K562 (cell line): ENCODE results near the gene SCLY. TPM values are rescaled to one million over a fixed set of nuclear protein-coding genes. Genes with fewer than 3 reads are reported as not detected.

Experiments
- ATAC-seq: fragments of 200-7000 bp; cut with Tn5 transposase; 3 replicates; pipeline ENCODE4 v1.9.1; 2020; ENCODE audit warnings: moderate library complexity
- BruUV-seq: library from RNA; stranded (reverse); fragments of 400-500 nt; replicated peaks from 2 replicates; lab custom pipeline; 2021; lab: Mats Ljungman, UMichigan
- CTCF ChIA-PET: fragments of 300-600 bp; formaldehyde crosslinking; extraction: SDS; loops from one replicate; lab custom pipeline; 2021; ENCODE audit warnings: low intra/inter-chr PET ratio; lab: Yijun Ruan, JAX
- POLR2A ChIA-PET: fragments of 300-600, 350-650 bp; sonication (Branson Sonifier 250); formaldehyde crosslinking; extraction: SDS; loops from one replicate; lab custom pipeline; 2021; ENCODE audit warnings: antibody characterized with exemption, inconsistent platforms; lab: Yijun Ruan, JAX
- DNase-seq, 4 experiments: peaks; one replicate each; pipeline versions ENCODE4 v3.0.0 to v3.0.0-alpha.2; 2011 to 2018; ENCODE audit warnings: low spot score in 3 of 4, mixed read lengths in 3 of 4; ENCODE audit errors: extremely low read depth in 1 of 4
- FAIRE-seq: peaks from 2 replicates; lab custom pipeline; 2011; peaks lifted over from hg19 to GRCh38; lab: Jason Lieb, UNC
- H2AFZ ChIP-seq: 2 replicates; pipeline ENCODE4 v1.6.0; 2011; ENCODE audit warnings: low read depth, low read length, control low read depth, inconsistent platforms
- H3K27ac ChIP-seq: fragments of 200-600 bp; 3 replicates; pipeline ENCODE4 v1.8.0; 2011; ENCODE audit warnings: low read depth, mild to moderate bottlenecking, control low read depth, inconsistent platforms, low read length, moderate library complexity, mixed read lengths; ENCODE audit errors: extremely low read depth
- H3K27me3 ChIP-seq, 2 experiments: fragments of 300-600 bp in 1 of 2; 2 replicates in 1 of 2; 3 replicates in 1 of 2; pipeline versions ENCODE4 v1.6.0 to v1.8.0; 2011; ENCODE audit warnings: inconsistent platforms in 2 of 2, low read length in 2 of 2, mild to moderate bottlenecking in 1 of 2, mixed read lengths in 1 of 2, moderate library complexity in 1 of 2; ENCODE audit not compliant: control insufficient read depth in 2 of 2, insufficient read depth in 2 of 2
- H3K36me3 ChIP-seq: fragments of 300-600 bp; 3 replicates; pipeline ENCODE4 v1.8.0; 2011; ENCODE audit warnings: mild to moderate bottlenecking, low read length, inconsistent platforms; ENCODE audit not compliant: control insufficient read depth, insufficient read depth
- H3K4me1 ChIP-seq, 2 experiments: fragments of 200-600 bp in 1 of 2; replicated peaks in 1 of 2; 2 replicates in 1 of 2; 3 replicates in 1 of 2; pipeline versions ENCODE4 v1.5.1 to v1.8.0; 2011; ENCODE audit warnings: inconsistent platforms in 2 of 2, low read length in 2 of 2, mild to moderate bottlenecking in 1 of 2, mixed read lengths in 1 of 2, moderate library complexity in 1 of 2; ENCODE audit not compliant: control insufficient read depth in 2 of 2, insufficient read depth in 2 of 2
- H3K4me2 ChIP-seq: 2 replicates; pipeline ENCODE4 v1.6.1; 2011; ENCODE audit warnings: low read length, control low read depth, inconsistent platforms, mixed read lengths; ENCODE audit not compliant: insufficient read depth
- H3K4me3 ChIP-seq: fragments of 200-600 bp; sonication (generic), shearing (Covaris generic); 2 replicates; pipeline ENCODE4 v1.5.1; 2016; ENCODE audit warnings: control low read depth, inconsistent platforms
- H3K79me2 ChIP-seq: fragments of 200-600 bp; 3 replicates; pipeline ENCODE4 v1.8.0; 2011; ENCODE audit warnings: low read length, inconsistent platforms; ENCODE audit not compliant: control insufficient read depth, insufficient read depth
- H3K9ac ChIP-seq, 2 experiments: 2 replicates each; pipeline versions ENCODE4 v1.6.0 to v1.6.1; 2011; ENCODE audit warnings: low read depth in 2 of 2, low read length in 2 of 2, control low read depth in 1 of 2, inconsistent platforms in 1 of 2, mild to moderate bottlenecking in 1 of 2, mixed read lengths in 1 of 2; ENCODE audit not compliant: insufficient read depth in 1 of 2
- H3K9me1 ChIP-seq: one replicate; pipeline ENCODE4 v1.6.0; 2011; ENCODE audit warnings: inconsistent platforms, mild to moderate bottlenecking, low read length, moderate library complexity; ENCODE audit not compliant: control insufficient read depth, insufficient read depth
- H3K9me3 ChIP-seq: replicated peaks from 2 replicates; pipeline ENCODE4 v1.5.1; 2011; ENCODE audit warnings: low read depth, low read length, inconsistent platforms; ENCODE audit not compliant: control insufficient read depth, insufficient read depth
- H4K20me1 ChIP-seq: replicated peaks from 2 replicates; pipeline ENCODE4 v1.6.1; 2011; ENCODE audit warnings: low read length, inconsistent platforms, mixed read lengths; ENCODE audit not compliant: control insufficient read depth, insufficient read depth
- ADNP ChIP-seq: fragments of 200-800 bp; sonication (Bioruptor generic); IDR thresholded peaks from 2 replicates; pipeline ENCODE4 v1.6.1; 2016; ENCODE audit warnings: missing genetic modification characterization, missing compliant biosample characterization
- BCOR ChIP-seq: fragments of 450-650 bp; IDR thresholded peaks from 2 replicates; pipeline ENCODE4 v1.6.1; 2016
- DDX20 ChIP-seq: fragments of 450-650 bp; IDR thresholded peaks from 2 replicates; pipeline ENCODE4 v1.6.1; 2016; ENCODE audit warnings: missing genetic modification characterization, low read depth, mild to moderate bottlenecking, missing compliant biosample characterization, moderate library complexity
- FOXA3 ChIP-seq, 2 experiments: fragments of 450-650 bp in 1 of 2; sonication (generic) in 1 of 2; formaldehyde crosslinking; IDR thresholded peaks in 1 of 2; conservative IDR thresholded peaks in 1 of 2; 2 replicates each; pipeline versions ENCODE4 v1.4.0 to v1.8.0; 2020 to 2022; ENCODE audit warnings: mild to moderate bottlenecking in 2 of 2, missing genetic modification reagents in 1 of 2
- KDM1A ChIP-seq, 2 experiments: fragments of 450-650 bp; IDR thresholded peaks; 2 replicates each; pipeline ENCODE4 v1.6.1; 2016; ENCODE audit warnings: mild to moderate bottlenecking in 2 of 2
- KLF16 ChIP-seq: IDR thresholded peaks from 2 replicates; pipeline ENCODE4 v1.6.1; 2016; ENCODE audit warnings: antibody characterized with exemption
- NFATC3 ChIP-seq: fragments of 450-650 bp; IDR thresholded peaks from 2 replicates; pipeline ENCODE4 v1.6.1; 2017; ENCODE audit warnings: mild to moderate bottlenecking
- PCBP2 ChIP-seq: fragments of 200-400 bp; formaldehyde crosslinking; IDR thresholded peaks from 2 replicates; pipeline ENCODE4 v1.6.1; 2018; ENCODE audit warnings: low read length, low read depth, mild to moderate bottlenecking, moderate library complexity; ENCODE audit not compliant: poor library complexity, severe bottlenecking
- RBM25 ChIP-seq: fragments of 200-400 bp; formaldehyde crosslinking; IDR thresholded peaks from 2 replicates; pipeline ENCODE4 v1.6.1; 2018; ENCODE audit warnings: low read length, low read depth, moderate library complexity; ENCODE audit not compliant: severe bottlenecking
- ZNF253 ChIP-seq: fragments of 250-450 bp; sonication (Bioruptor Pico); conservative IDR thresholded peaks from 2 replicates; pipeline ENCODE4 v1.6.1; 2021; ENCODE audit warnings: mild to moderate bottlenecking
- WGBS: fragments of 100-300 bp; shearing (Covaris generic); methylation state at CpG from one replicate; pipeline ENCODE4 v1.1.6; 2016; ENCODE audit warnings: low coverage, mixed read lengths; ENCODE audit not compliant: insufficient coverage; ENCODE audit errors: missing lambda C conversion rate; 5-methylcytosine and 5-hydroxymethylcytosine counted together
- in situ Hi-C: fragments of 300-500 bp; cut with MboI; formaldehyde crosslinking; loops from 4 replicates; pipeline ENCODE4 v1.15.0; 2018; ENCODE audit warnings: inconsistent platforms, mixed read lengths
- intact Hi-C: fragments of 100-400 bp; cut with micrococcal nuclease; formaldehyde crosslinking; loops from 2 replicates; pipeline ENCODE4 v1.14.2; 2022
- polyA plus RNA-seq, 8 experiments: library from polyadenylated mRNA; depleted of rRNA in 4 of 8; stranded (reverse) in 5 of 8; unstranded in 3 of 8; fragments of >200 nt; fragmentation: Nextera tagmentation in 2 of 8; fragmentation: Illumina TruSeq in 1 of 8; extraction: Ambion mirVana in 2 of 8; extraction: Trizol in 1 of 8; gene quantifications; 2 replicates each; pipeline versions ENCODE4 v1.2.1 to v1.2.3, GENCODE V29; 2011 to 2014; ENCODE audit warnings: inconsistent platforms in 1 of 8, missing spikeins in 1 of 8
- total RNA-seq, 7 experiments: library from RNA; depleted of rRNA in 6 of 7; stranded (reverse); fragments of >200 nt in 6 of 7; fragmentation: Illumina TruSeq in 2 of 7; extraction: Trizol in 2 of 7; gene quantifications; 2 replicates each; pipeline versions ENCODE4 v1.2.1 to v1.2.3, GENCODE V29; 2011 to 2021; ENCODE audit warnings: low replicate concordance in 1 of 7
- TF ChIP-seq, protein P1 (sequence below): fragments of 250-450 bp; sonication (Bioruptor Pico); IDR thresholded peaks from 2 replicates; pipeline ENCODE4 v1.6.1; 2021; ENCODE audit warnings: mild to moderate bottlenecking
- TF ChIP-seq, protein P2 (sequence below): sonication (generic); formaldehyde crosslinking; IDR thresholded peaks from 2 replicates; pipeline ENCODE4 v1.9.0; 2022; ENCODE audit warnings: mild to moderate bottlenecking, missing genetic modification reagents

Gene SCLY
- total and polyA plus RNA-seq, 9 of the 15 experiments (the other 6 are each of a cell fraction or from before 2014, with no cell fraction given) = 2.6 to 32.2 (median 21.1) TPM

DNA sequence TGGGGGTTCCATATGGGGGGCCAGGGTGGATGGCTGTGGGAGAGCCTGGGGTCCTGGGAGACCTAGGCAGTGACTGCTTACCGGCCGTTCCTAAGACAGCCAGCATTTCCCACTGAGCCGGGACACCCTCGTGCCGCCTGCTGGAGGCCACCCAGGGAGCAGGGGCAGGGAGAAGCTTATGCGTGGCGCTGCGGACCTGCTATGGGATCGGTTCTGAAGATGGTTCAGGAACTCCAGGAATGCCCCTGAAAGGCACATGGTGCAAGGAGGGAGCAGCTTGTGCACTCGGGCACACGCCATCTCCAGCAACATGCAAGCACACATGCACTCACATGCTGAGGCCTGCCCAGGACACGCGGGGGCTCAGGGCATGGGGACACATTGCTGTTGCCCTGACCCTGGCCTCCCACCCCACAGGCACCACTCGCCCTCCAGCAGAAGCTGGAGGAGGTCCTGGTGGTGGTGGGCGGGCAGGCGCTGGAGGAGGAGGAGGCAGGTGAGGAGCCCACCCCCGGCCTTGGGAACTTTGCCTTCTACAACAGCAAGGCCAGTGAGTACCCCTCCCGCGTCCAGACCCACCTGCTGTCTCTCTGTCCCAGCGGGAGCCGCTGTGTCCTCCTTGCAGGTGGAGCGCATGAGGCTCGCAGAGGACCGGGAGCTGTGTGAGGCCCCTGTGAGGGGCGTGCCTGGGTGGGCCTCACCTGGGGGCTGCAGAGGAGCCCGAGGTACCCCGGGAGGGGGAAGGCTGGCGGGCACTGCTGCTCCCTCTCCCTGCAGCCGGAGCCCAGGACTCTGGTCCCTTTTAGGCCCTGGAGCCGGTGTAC lies 81.8 kb downstream of the SCLY start (continued):
- no peak for TF ChIP-seq DDX20 (tag)
- TF ChIP-seq PCBP2 = no peak
- no peak for TF ChIP-seq FOXA3 (CRISPR knock-in tag; conservative IDR thresholded peaks at IDR 0.05 in 1 of 2, IDR thresholded peaks at IDR 0.05 in 1 of 2)
- TF ChIP-seq, protein P1, sequence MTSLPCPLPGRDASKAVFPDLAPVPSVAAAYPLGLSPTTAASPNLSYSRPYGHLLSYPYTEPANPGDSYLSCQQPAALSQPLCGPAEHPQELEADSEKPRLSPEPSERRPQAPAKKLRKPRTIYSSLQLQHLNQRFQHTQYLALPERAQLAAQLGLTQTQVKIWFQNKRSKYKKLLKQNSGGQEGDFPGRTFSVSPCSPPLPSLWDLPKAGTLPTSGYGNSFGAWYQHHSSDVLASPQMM (CRISPR knock-in tag) = no peak
- no peak for TF ChIP-seq ZNF253
- TF ChIP-seq, protein P2, sequence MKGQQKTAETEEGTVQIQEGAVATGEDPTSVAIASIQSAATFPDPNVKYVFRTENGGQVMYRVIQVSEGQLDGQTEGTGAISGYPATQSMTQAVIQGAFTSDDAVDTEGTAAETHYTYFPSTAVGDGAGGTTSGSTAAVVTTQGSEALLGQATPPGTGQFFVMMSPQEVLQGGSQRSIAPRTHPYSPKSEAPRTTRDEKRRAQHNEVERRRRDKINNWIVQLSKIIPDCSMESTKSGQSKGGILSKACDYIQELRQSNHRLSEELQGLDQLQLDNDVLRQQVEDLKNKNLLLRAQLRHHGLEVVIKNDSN (CRISPR knock-in tag) = no peak

DNA sequence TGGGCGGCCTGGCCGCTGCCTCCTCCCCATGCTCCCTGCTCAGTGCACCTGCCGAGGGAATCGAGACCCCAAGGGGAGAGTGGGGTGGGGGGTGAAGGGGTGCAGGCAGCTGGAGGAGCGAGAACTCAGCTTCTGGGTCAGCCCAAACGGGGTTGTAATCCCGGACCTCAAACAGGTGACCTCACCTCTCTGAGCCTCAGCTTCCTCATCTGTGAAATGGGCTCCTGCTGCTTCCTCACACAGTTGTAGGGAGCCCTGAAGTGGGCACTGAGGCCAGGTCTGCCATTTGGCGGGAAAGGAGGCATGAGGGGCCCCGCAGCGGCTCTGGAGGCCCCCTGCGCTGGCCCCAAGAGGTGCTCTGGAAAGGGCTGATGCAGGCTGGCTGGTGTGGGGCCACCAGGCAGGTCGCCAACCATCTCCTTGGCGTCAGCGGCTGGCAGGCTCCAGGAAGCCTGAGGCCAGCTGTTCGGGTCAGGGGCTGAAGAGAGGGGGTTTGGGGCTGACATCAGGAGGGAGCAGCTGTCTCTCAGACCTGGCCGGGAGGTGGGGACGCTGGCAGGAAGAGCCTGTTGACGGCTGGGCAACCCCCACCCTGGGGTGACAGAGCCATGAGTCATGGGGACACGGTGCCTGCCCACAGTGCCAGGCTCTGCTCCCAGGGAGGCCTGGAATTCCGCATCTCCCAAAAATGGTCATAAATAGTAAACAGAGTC lies 82.6 kb downstream of the SCLY start:
- H4K20me1 ChIP-seq = peaks cover 2% of the 10 kb centered on the region; the same call in 1 of the 2 replicates
- ChIA-PET CTCF (no interaction called here), POLR2A (no interaction called here)
- in situ Hi-C loops = no loop called here
- H3K4me1 ChIP-seq = peaks cover 6 to 61% of the 10 kb centered on the region in 2 experiments; a peak in 4 of 5 replicates
- no peak overlapping the region for H3K27ac ChIP-seq
- peaks cover 0 to 5% of the 10 kb centered on the region in 2 experiments; a peak in 2 of 5 replicates for H3K27me3 ChIP-seq
- no TSS peak for BruUV-seq
- H3K79me2 ChIP-seq = no peaks in the 10 kb centered on the region
- H3K9ac ChIP-seq = no peak overlapping the region
- no peaks in the 10 kb centered on the region for H3K9me1 ChIP-seq
- 37% methylated on average over 5 of the region's 20 CpGs for WGBS
- no peaks in the 10 kb centered on the region for H3K9me3 ChIP-seq
- H2AFZ ChIP-seq = no peak overlapping the region
- intact Hi-C loops = no loop called here
- H3K4me2 ChIP-seq = no peak overlapping the region
- FAIRE-seq (no peak), DNase-seq (no peak), ATAC-seq (no peak)
- TF ChIP-seq NFATC3 (no peak), KLF16 (no peak), BCOR (peak; percentile 70; the same call in 1 of the 2 replicates), RBM25 (peak; percentile 69), ADNP (0 out of 2 replicates have a peak, but pooled peaks have one; percentile 25), KDM1A (IDR thresholded peaks at IDR 0.05) (peak; percentile 27 to 40; a peak in 2 of 4 replicates)
- no peak overlapping the region for H3K4me3 ChIP-seq
- no peaks in the 10 kb centered on the region for H3K36me3 ChIP-seq
